Upper lobe of left lung (tissue), 4 donors: ENCODE measurements around the gene C3orf18.

Experiments used
- CTCF ChIP-seq, 6 experiments: fragments of 450-650 bp in 4 of 6; fragments of 200-600 bp in 2 of 6; sonication (generic) in 2 of 6; IDR thresholded peaks; one replicate each; pipeline ENCODE4 v1.5.1; 2016 to 2019; ENCODE audit warnings: antibody characterized with exemption in 6 of 6
- POLR2AphosphoS5 ChIP-seq, 2 donors: sonication (generic); formaldehyde crosslinking; IDR thresholded peaks; one replicate each; pipeline ENCODE4 v1.5.1; 2017; ENCODE audit warnings: antibody characterized with exemption in 2 of 2

GRCh38 chr3:50562861-50563260 is 4.7 kb downstream of the C3orf18 start:
- TF ChIP-seq CTCF (IDR thresholded peaks at IDR 0.05) (no peak), POLR2AphosphoS5 (IDR thresholded peaks at IDR 0.05) (no peak)
